Measurements from ENCODE around the gene ADAM12.

Gene ADAM12

GRCh38 chr10:126409821-126410220, 21.5 kb upstream of the ADAM12 start:
- H3K36me3 ChIP-seq (ENCODE audit: insufficient read depth, low read length), result no peaks in the 10 kb centered on the region
- no peaks in the 10 kb centered on the region for H3K9me3 ChIP-seq (ENCODE audit: low read depth, low read length)
- H3K9ac ChIP-seq (ENCODE audit: insufficient read length), result no peak overlapping the region
- no peak for DNase-seq (ENCODE audit: low read depth, low spot score)
- no peak overlapping the region for H3K27ac ChIP-seq
- no peak overlapping the region for H3K4me3 ChIP-seq
- TF ChIP-seq EZH2 (IDR thresholded peaks at IDR 0.05), result no peak
- TF ChIP-seq POLR2AphosphoS5 (IDR thresholded peaks at IDR 0.05; ENCODE audit: borderline replicate concordance, low read depth, low read length), result no peak
- no peak for TF ChIP-seq FOXP2 (optimal IDR thresholded peaks at IDR 0.05; ENCODE audit: control extremely low read depth, extremely low read length, insufficient read depth)

GRCh38 chr10:126408953-126409641, 20.8 kb upstream of the ADAM12 start:
- Histone ChIP-seq H3K9ac (ENCODE audit: insufficient read length) (no peak overlapping the region), H3K27ac (no peak overlapping the region)
- DNase-seq (ENCODE audit: low read depth, low spot score), result no peak

GRCh38 chr10:126407831-126408230, 19.6 kb upstream of the ADAM12 start:
- no peak for DNase-seq (ENCODE audit: low read depth, low spot score)
- no peaks in the 10 kb centered on the region for H3K9me3 ChIP-seq (ENCODE audit: low read depth, low read length)
- no peak overlapping the region for H3K9ac ChIP-seq (ENCODE audit: insufficient read length)
- no peaks in the 10 kb centered on the region for H3K36me3 ChIP-seq (ENCODE audit: insufficient read depth, low read length)
- TF ChIP-seq EZH2 (IDR thresholded peaks at IDR 0.05) (no peak), POLR2AphosphoS5 (IDR thresholded peaks at IDR 0.05; ENCODE audit: borderline replicate concordance, low read depth, low read length) (no peak), FOXP2 (optimal IDR thresholded peaks at IDR 0.05; ENCODE audit: control extremely low read depth, extremely low read length, insufficient read depth) (no peak)
- no peak overlapping the region for H3K4me3 ChIP-seq
- no peak overlapping the region for H3K27ac ChIP-seq

More at GRCh38 chr10:126408953-126409641, 20.8 kb upstream of the ADAM12 start:
- H3K9me3 ChIP-seq (ENCODE audit: low read depth, low read length), result no peaks in the 10 kb centered on the region
- H3K36me3 ChIP-seq (ENCODE audit: insufficient read depth, low read length), result no peaks in the 10 kb centered on the region
- no peak for TF ChIP-seq POLR2AphosphoS5 (IDR thresholded peaks at IDR 0.05; ENCODE audit: borderline replicate concordance, low read depth, low read length)
- no peak for TF ChIP-seq EZH2 (IDR thresholded peaks at IDR 0.05)
- no peak for TF ChIP-seq FOXP2 (optimal IDR thresholded peaks at IDR 0.05; ENCODE audit: control extremely low read depth, extremely low read length, insufficient read depth)
- H3K4me3 ChIP-seq, result no peak overlapping the region

- H3K4me3 ChIP-seq, result no peak overlapping the region
- no peaks in the 10 kb centered on the region for H3K36me3 ChIP-seq (ENCODE audit: insufficient read depth, low read length)
- no peak for DNase-seq (ENCODE audit: low read depth, low spot score)
- no peak overlapping the region for H3K27ac ChIP-seq
- no peak overlapping the region for H3K9ac ChIP-seq (ENCODE audit: insufficient read length)
- no peaks in the 10 kb centered on the region for H3K9me3 ChIP-seq (ENCODE audit: low read depth, low read length)
- TF ChIP-seq POLR2AphosphoS5 (IDR thresholded peaks at IDR 0.05; ENCODE audit: borderline replicate concordance, low read depth, low read length) (no peak), FOXP2 (optimal IDR thresholded peaks at IDR 0.05; ENCODE audit: control extremely low read depth, extremely low read length, insufficient read depth) (no peak), EZH2 (IDR thresholded peaks at IDR 0.05) (no peak)
Measured at GRCh38 chr10:126405239-126405775, 17.0 kb upstream of the ADAM12 start.

- DNase-seq (ENCODE audit: low read depth, low spot score), result no peak
- TF ChIP-seq FOXP2 (optimal IDR thresholded peaks at IDR 0.05; ENCODE audit: control extremely low read depth, extremely low read length, insufficient read depth) (no peak), EZH2 (IDR thresholded peaks at IDR 0.05) (no peak), POLR2AphosphoS5 (IDR thresholded peaks at IDR 0.05; ENCODE audit: borderline replicate concordance, low read depth, low read length) (no peak)
- Histone ChIP-seq H3K4me3 (no peak overlapping the region), H3K36me3 (ENCODE audit: insufficient read depth, low read length) (no peaks in the 10 kb centered on the region), H3K9me3 (ENCODE audit: low read depth, low read length) (no peaks in the 10 kb centered on the region), H3K27ac (no peak overlapping the region), H3K9ac (ENCODE audit: insufficient read length) (no peak overlapping the region)
Measured at GRCh38 chr10:126402721-126403695, 14.7 kb upstream of the ADAM12 start.

GRCh38 chr10:126400641-126401040, 12.4 kb upstream of the ADAM12 start:
- Histone ChIP-seq H3K9me3 (ENCODE audit: low read depth, low read length) (no peaks in the 10 kb centered on the region), H3K27ac (no peak overlapping the region), H3K9ac (ENCODE audit: insufficient read length) (no peak overlapping the region), H3K4me3 (no peak overlapping the region), H3K36me3 (ENCODE audit: insufficient read depth, low read length) (no peaks in the 10 kb centered on the region)
- TF ChIP-seq FOXP2 (optimal IDR thresholded peaks at IDR 0.05; ENCODE audit: control extremely low read depth, extremely low read length, insufficient read depth), result no peak
- no peak for TF ChIP-seq EZH2 (IDR thresholded peaks at IDR 0.05)
- TF ChIP-seq POLR2AphosphoS5 (IDR thresholded peaks at IDR 0.05; ENCODE audit: borderline replicate concordance, low read depth, low read length), result no peak
- DNase-seq (ENCODE audit: low read depth, low spot score), result no peak

GRCh38 chr10:126398924-126399323, 10.6 kb upstream of the ADAM12 start:
- Histone ChIP-seq H3K36me3 (ENCODE audit: insufficient read depth, low read length) (no peaks in the 10 kb centered on the region), H3K4me3 (no peak overlapping the region), H3K27ac (no peak overlapping the region), H3K9ac (ENCODE audit: insufficient read length) (no peak overlapping the region), H3K9me3 (ENCODE audit: low read depth, low read length) (no peaks in the 10 kb centered on the region)
- no peak for DNase-seq (ENCODE audit: low read depth, low spot score)
- TF ChIP-seq FOXP2 (optimal IDR thresholded peaks at IDR 0.05; ENCODE audit: control extremely low read depth, extremely low read length, insufficient read depth), result no peak
- TF ChIP-seq POLR2AphosphoS5 (IDR thresholded peaks at IDR 0.05; ENCODE audit: borderline replicate concordance, low read depth, low read length), result no peak
- TF ChIP-seq EZH2 (IDR thresholded peaks at IDR 0.05), result no peak

GRCh38 chr10:126398383-126398743, 10.1 kb upstream of the ADAM12 start:
- Histone ChIP-seq H3K4me3 (no peak overlapping the region), H3K36me3 (ENCODE audit: insufficient read depth, low read length) (no peaks in the 10 kb centered on the region), H3K9ac (ENCODE audit: insufficient read length) (no peak overlapping the region), H3K9me3 (ENCODE audit: low read depth, low read length) (no peaks in the 10 kb centered on the region), H3K27ac (no peak overlapping the region)
- TF ChIP-seq FOXP2 (optimal IDR thresholded peaks at IDR 0.05; ENCODE audit: control extremely low read depth, extremely low read length, insufficient read depth) (no peak), POLR2AphosphoS5 (IDR thresholded peaks at IDR 0.05; ENCODE audit: borderline replicate concordance, low read depth, low read length) (no peak), EZH2 (IDR thresholded peaks at IDR 0.05) (no peak)
- no peak for DNase-seq (ENCODE audit: low read depth, low spot score)

Data from SK-N-MC (cell line).